ENCODE results near the gene RRP9. TPM values are rescaled to one million over a fixed set of nuclear protein-coding genes. Genes with fewer than 3 reads are reported as not detected.
A peak's percentile ranks its signal among the peaks of the same experiment; 100 is the strongest.

Gene RRP9
- total and polyA plus RNA-seq, 10 of the 15 experiments (the other 5 are each of a cell fraction or from before 2014, with no cell fraction given) = 4.7 to 91.5 (median 41.7) TPM

GRCh38 chr3:51908026-51908425 lies 33.7 kb downstream of the RRP9 start:
- BruUV-seq (replicated peaks) = no TSS peak

More at GRCh38 chr3:51908026-51908425, 33.7 kb downstream of the RRP9 start:
- Histone ChIP-seq H3K27ac (ENCODE audit: control insufficient read depth, insufficient read depth) (no peak overlapping the region), H3K36me3 (ENCODE audit: control insufficient read depth in 2 of 2, insufficient read depth in 2 of 2, low read length in 1 of 2) (no peaks in the 10 kb centered on the region), H3K79me2 (ENCODE audit: control insufficient read depth, insufficient read depth, low read length) (no peaks in the 10 kb centered on the region), H2AFZ (ENCODE audit: control insufficient read depth, low read depth, low read length) (no peak overlapping the region), H3K9ac (ENCODE audit: control insufficient read depth, insufficient read depth, low read length) (no peak overlapping the region), H3K4me3 (no peak overlapping the region), H3K4me2 (ENCODE audit: control insufficient read depth, insufficient read depth) (no peak overlapping the region), H4K20me1 (ENCODE audit: control insufficient read depth, insufficient read depth) (no peaks in the 10 kb centered on the region), H3K4me1 (ENCODE audit: control insufficient read depth, insufficient read depth, low read length) (no peaks in the 10 kb centered on the region), H3K27me3 (replicated peaks in 1 of 2; ENCODE audit: control insufficient read depth in 2 of 2, insufficient read depth in 2 of 2, low read length in 1 of 2) (no peaks in the 10 kb centered on the region), H3K9me3 (replicated peaks; ENCODE audit: control insufficient read depth, insufficient read depth, low read length) (peaks cover 3% of the 10 kb centered on the region; the same call in 2 of the 3 replicates)
- FAIRE-seq (peak; percentile 38), DNase-seq (ENCODE audit: low read depth, low spot score) (no peak), ATAC-seq (no peak)
- 27% methylated on average over 4 of the region's 4 CpGs for WGBS (ENCODE audit: insufficient coverage, insufficient replicate concordance, low lambda C conversion rate, missing lambda C conversion rate)
- SMC1A ChIA-PET (ENCODE audit: uncharacterized antibody, unreplicated experiment) = no interaction called here
- intact Hi-C loops (cut with micrococcal nuclease; ENCODE audit: unreplicated experiment) (no loop called here), in situ Hi-C loops (cut with MboI) (no loop called here)
- TF ChIP-seq STAT3 (IDR thresholded peaks at IDR 0.05; ENCODE audit: low read depth, low read length) (no peak), CHD1 (IDR thresholded peaks at IDR 0.05; ENCODE audit: low read depth, low read length) (no peak), SRF (IDR thresholded peaks at IDR 0.05; ENCODE audit: low read depth in 2 of 2, low read length in 2 of 2) (no peak), CEBPZ (IDR thresholded peaks at IDR 0.05; ENCODE audit: low read depth, low read length) (no peak), ESRRA (IDR thresholded peaks at IDR 0.05; ENCODE audit: low read length) (no peak), SMARCA5 (IDR thresholded peaks at IDR 0.05) (no peak)
- CTCF ChIA-PET = no interaction called here
- RAD21 ChIA-PET (ENCODE audit: unreplicated experiment) = no interaction called here
- POLR2A ChIA-PET = no interaction called here
